GM19025 (cell line): ENCODE data around the gene HOXD3.

Source experiments
- ATAC-seq: cut with Tn5 transposase; IDR thresholded peaks from one replicate; pipeline ENCODE4 v1.9.1; 2021; ENCODE audit warnings: mild to moderate bottlenecking, low read depth, moderate library complexity; ENCODE audit not compliant: unreplicated experiment

The HOXD3 gene

GRCh38 chr2:176132205-176133171 is 24.6 kb upstream of the HOXD3 start:
- ATAC-seq = no peak

- no peak for ATAC-seq
These were observed 23.7 kb upstream of the HOXD3 start for GRCh38 chr2:176133389-176133788.

GRCh38 chr2:176134035-176134434 is 23.1 kb upstream of the HOXD3 start:
- no peak for ATAC-seq

- no peak for ATAC-seq
These were observed 22.1 kb upstream of the HOXD3 start for GRCh38 chr2:176135035-176135440.

GRCh38 chr2:176136374-176137251 is 20.5 kb upstream of the HOXD3 start:
- ATAC-seq = no peak

- no peak for ATAC-seq
These were observed 19.9 kb upstream of the HOXD3 start for GRCh38 chr2:176137252-176137580.

GRCh38 chr2:176137906-176138305 is 19.2 kb upstream of the HOXD3 start:
- no peak for ATAC-seq

- ATAC-seq = no peak
These were observed 18.6 kb upstream of the HOXD3 start for GRCh38 chr2:176138526-176138922.

- ATAC-seq = no peak
These were observed 18.0 kb upstream of the HOXD3 start for GRCh38 chr2:176138923-176139660.

GRCh38 chr2:176139661-176140512 is 17.2 kb upstream of the HOXD3 start:
- no peak for ATAC-seq

- peak; percentile 88 for ATAC-seq
These were observed 16.4 kb upstream of the HOXD3 start for GRCh38 chr2:176140513-176141317.

GRCh38 chr2:176142281-176142680 is 14.8 kb upstream of the HOXD3 start:
- no peak for ATAC-seq

- ATAC-seq = no peak
These were observed 11.8 kb upstream of the HOXD3 start for GRCh38 chr2:176145085-176145969.

- ATAC-seq = no peak
These were observed 11.0 kb upstream of the HOXD3 start for GRCh38 chr2:176146101-176146500.

GRCh38 chr2:176146645-176147044 is 10.5 kb upstream of the HOXD3 start:
- no peak for ATAC-seq

GRCh38 chr2:176147210-176147799 is 9.8 kb upstream of the HOXD3 start:
- no peak for ATAC-seq

GRCh38 chr2:176147800-176148496 is 9.2 kb upstream of the HOXD3 start:
- no peak for ATAC-seq
